HuH-7 (cell line): Measurements from ENCODE around the gene IL1B.

ENCODE experiments used
- DNase-seq: peaks from one replicate; pipeline ENCODE4 v3.0.0; 2011; ENCODE audit warnings: low spot score

IL1B gene

DNA sequence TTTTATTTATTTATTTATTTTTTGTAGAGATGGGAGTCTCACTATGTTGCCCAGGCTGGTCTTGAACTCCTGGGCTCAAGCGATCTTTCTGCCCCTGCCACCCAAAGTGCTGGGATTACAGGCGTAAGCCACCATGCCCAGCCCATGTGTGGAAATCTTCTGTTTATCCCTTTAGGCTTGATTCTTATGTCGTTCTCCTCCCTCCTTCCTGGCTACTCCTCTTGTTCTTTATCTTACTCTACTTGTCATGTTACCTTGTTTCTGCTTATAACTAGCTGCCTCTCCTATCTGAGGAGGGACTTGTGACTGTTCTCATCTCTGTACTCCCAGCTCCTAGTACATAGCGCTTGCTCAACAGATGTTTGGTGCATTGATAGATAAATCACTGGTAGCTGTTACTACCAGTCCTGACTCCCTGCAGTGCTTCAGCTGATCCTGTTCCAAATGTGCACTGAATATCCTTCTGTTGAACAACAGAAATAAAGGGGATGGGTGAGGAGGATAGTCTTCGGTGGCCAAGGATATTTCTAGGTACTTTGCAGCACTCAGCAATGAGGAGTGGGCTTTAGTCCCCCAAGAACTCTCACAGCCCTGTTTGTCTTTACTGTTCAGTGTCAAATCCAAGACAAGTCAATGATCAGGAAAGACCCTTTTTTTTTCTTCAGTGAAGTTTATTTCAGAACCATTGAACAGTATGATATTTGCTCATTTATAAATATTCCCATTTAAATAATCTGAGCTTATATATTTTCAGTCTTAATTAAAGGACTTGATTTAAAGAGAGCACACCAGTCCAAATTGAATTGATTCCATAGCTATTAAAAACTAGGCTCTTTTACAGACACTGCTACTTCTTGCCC lies 7.2 kb downstream of the IL1B start:
- no peak for DNase-seq

DNA sequence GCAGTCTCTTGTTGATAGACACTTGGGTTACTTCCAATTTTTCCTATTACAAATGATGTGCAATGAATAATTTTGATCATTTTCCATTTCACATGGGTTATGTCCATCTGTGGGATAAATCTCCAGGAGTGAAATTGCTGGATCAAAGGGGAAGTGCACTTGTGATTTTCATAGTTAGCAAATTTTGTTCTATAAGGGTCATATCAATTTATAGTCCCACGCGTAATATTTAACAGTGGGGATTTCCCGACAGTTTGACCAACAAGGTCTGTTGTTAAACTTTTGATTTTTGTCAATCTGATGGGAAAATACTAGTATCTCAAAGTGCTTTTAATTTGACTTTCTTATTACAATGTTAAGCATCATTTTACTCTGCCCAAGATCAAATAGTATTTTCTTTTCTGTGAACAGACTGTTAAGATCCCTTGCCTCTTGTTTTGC lies 8.3 kb downstream of the IL1B start:
- DNase-seq = no peak

DNA sequence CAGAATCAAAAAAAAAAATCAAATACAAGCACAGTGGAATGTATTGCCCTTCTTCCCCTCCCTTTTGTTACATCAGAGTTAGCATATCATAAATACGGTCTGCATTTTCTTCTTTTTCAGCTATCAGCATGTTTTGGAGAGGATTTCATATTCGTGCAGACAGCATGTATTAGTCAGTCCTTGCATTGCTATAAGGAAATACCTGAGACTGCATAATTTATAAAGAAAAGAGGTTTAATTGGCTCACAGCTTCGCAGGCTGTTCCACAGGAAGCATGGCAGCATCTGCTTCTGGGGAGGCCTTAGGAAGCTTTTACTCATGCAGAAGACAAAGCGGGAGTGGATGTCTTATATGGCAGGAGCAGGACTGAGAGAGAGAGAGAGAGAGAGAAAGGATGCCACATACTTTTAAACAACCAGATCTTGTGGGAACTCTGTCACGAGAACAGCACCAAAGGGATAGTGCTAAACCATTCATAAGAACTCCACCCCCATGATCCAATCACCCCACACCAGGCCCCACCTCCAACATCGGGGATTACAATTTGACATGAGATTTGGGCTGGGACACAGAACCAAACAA lies 8.9 kb downstream of the IL1B start:
- no peak for DNase-seq

DNA sequence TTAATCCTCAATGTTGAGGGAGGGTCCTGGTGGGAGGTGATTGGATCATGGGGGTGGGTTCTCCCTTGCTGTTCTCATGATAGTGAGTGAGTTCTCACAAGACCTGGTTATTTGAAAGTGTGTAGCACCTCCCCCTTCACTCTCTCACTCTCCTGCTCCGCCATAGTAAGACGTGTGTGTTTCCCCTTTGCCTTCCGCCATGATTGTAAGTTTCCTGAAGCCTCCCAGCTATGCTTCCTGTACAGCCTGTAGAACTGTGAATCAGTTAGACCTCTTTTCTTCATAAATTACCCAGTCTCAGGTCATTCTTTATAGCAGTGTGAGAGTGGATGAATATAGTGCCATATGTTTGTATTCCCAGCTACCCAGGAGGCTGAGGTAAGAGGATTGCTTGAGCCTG lies 9.6 kb downstream of the IL1B start:
- no peak for DNase-seq

DNA sequence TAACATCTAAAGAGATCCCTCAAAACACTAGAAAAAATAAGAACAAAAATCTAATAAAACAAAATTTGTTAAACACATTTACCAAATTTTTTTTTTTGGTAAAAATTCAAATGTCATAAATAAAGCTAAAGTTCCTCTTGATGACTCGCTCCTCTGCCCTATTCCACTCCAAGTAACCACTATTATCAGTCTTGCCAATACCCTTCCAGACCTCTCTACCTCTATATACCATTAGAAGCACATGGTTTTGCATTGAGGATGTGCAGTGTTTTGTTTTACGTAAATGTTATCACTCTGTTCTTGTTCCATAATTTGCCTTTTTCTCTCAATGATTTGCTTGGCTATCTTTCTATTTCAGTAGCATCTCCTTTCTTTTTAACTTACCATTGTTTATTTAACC lies 10.9 kb downstream of the IL1B start:
- DNase-seq = no peak

DNA sequence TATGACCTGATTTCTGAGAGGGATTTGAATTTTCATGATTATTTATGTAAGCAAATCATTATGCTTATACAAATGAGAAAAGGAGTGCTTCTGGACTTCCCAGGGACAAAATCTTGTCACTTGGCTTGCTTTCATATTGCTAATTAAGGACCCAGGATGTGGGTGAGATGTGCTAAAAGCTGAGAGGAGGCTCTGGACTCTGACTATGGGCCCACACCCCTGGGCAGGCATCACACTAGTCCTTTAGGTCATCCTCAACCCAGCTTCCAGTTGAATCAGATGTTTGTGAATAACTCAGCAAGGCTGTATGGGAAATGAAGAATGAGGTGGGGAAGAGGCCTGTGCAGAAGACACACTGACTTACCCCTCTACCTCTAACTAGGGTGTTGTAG lies 11.9 kb downstream of the IL1B start:
- DNase-seq = no peak

DNA sequence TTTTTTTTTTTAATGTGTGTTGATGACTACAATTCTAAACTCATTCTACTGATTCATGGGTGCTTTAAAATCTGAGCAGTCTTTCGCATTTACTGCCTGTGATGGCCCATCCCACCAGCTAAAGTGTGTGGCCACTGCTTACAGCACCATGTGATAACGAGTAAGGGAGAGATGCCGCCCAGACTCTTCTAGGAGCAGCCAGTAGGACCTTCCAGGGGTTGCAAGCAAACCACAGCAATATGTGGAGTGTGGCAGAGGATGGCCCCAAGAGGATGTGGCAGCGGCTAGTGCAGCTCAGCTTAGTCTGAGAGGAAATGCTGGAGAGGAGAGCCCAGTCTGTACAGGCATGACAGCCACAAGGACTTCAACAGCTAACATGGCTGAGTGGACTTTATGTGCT lies 14.9 kb downstream of the IL1B start:
- no peak for DNase-seq

DNA sequence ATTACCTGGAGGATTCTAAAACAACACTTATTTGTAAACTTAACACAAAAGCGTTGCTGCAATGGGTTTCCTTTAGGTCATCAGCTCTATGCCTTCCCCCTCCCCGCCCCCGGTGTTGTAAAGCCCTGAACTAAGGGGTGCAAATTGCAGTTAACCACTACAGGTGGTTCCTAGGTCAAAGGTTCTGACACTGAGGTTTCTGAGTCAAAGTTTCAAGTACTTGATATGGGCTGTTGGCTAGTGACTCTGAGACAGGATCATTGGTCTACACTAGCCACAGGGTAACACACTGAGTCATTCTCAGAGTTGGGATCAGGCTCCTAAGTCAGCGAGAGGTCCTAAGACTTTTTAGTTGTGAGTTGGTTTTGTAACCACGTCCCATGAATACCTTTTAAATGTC lies 15.4 kb downstream of the IL1B start:
- DNase-seq = peak; percentile 34

DNA sequence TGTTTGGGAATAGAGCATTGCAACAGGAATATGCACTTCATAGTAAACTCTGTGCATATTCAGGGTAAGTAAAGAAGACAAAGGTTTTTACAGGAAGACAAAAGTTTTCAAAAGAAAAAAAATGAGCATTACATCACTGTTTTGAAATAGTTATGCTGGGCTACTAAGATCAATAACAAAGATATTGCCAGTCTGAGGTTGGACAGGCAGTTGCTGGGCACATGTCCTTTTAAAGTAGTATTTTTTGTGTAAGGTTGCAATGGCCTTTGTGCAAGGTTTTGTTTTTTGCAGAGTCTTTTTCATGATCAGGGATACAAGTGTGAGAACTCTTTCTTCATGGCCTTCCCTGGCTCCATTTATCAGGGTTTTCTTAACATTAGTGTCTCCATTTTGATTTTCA lies 16.2 kb downstream of the IL1B start:
- no peak for DNase-seq

DNA sequence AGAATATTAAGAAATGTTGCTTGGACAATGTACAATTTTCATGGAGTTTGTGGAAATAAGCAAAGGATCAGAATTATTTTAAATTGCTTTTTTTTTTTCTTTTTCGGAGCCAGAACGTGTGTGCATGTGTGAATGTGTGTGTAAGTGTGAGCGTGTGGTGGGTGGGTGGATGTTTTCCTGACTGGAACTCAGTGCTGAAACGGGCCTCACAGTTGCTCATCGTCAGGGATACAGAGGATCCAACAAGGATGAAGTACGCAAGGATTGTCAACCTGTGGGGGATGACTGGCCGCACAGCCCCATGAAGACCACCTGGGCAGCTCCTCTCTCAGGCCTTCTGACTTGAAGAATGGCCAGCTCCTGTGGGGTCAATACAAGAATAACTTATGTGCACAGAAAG lies 17.5 kb downstream of the IL1B start:
- DNase-seq = no peak

DNA sequence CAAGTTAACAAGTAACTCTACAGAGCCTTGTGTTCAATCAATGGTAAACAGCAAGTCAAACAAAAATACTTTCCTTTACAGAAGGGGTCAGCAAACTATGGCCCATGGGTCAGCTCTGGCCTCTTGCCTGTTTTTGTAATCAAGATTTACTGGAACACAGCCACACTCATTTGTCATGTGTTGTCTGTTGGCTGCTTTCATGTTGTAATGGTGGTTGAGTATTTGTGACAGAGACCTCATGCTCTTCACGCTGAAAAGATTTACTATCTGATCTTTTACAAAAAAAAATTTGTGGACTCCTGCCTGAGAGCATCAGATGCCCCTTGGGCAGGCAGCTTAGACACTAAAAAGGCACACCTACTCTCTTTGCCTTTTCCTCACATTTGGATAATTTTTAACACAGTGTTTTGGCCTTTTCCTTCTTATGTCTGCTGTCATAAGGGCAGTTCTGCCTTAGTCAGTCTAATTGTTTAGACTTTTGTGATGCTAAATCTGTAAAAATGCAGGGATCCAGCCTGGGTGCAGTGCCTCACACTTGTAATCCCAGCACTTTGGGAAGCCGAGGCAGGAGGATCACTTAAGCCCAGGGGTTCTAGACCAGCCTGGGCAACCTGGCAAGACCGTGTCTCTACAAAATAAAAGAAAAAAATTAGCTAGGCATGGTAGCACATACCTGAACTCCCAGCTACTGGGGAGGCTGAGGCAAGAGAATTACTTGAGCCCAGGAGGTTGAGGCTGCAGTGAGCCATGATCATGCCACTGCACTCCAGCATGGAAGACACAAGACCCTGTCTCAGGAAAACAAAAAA lies 18.3 kb downstream of the IL1B start:
- no peak for DNase-seq

DNA sequence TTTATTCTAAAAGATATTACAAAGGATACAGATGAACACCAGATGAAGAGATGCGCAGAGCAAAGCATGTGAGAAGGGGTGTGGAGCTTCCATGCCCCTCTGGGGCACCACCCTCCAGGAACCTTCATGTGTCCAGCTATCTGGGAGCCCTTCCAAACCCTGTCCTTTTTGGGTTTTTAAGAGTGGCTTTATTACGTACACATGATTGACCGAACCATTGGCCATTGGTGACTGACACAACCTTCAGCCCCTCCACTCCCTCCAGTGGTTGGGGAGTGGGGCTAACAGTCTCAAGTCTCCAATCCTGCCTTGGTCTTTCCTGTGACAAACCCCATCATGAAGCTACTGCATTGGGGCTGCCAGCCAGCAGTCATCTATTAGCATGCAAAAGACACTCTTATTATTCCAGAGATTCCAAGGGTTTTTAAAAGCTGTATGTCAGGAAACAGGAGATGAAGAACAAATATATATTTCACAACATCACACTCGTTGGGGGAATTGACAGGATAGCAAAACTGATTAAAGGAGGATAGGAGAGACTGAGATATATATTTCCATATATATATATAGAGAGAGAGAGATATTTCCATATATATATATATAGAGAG lies 19.4 kb downstream of the IL1B start:
- no peak for DNase-seq

DNA sequence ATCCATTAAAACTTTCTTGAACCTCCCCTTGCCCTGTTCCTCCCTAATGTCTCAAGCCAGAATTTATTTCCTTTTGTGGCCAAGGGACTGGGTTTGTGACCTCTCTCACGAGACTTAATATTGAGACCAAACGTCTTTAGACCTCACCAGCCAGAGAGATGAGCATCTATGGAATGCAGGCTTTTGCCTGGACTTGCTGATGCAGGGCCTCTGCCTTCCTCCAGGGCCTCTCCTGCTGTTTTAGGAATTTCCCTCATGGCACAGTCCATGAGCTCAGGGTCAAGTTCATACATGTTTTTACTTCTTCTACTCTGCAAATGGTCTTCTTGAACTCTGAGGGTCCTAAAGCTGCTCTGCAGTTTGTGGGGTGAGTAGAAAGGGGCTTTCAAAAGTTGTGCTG lies 22.3 kb downstream of the IL1B start:
- DNase-seq = no peak

DNA sequence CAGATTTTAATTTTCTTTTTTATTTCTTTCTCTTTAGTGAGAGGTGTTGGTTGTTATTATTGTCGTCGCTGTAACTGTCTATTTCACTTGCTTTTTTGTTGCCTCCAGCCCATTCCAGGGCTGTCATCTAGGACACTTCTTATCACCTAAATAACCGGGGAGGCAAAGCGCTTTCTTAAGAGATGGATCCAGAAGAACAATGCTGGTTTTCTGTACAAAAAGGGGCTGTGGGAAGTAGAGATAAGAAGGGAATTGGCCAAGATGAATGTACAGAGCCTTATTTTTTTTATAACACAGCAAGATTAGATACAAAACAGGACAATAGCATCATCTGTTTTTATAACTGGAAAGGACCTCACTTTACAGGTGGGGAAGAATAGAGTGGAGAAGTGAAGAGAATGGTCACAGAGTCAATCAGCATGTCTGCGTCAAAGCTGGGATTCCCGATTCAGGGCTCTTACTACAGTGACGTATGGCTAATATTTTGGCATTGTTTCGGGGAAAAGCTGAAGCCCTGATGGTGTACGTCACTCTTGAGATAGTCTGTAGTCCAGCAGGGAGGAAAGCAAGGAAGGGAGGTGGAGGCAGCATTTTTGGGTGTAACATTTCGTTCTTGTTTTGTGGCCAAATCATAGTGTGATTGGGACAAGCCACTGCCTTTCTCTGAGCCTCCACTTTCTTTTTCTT lies 23.2 kb downstream of the IL1B start:
- DNase-seq = no peak

DNA sequence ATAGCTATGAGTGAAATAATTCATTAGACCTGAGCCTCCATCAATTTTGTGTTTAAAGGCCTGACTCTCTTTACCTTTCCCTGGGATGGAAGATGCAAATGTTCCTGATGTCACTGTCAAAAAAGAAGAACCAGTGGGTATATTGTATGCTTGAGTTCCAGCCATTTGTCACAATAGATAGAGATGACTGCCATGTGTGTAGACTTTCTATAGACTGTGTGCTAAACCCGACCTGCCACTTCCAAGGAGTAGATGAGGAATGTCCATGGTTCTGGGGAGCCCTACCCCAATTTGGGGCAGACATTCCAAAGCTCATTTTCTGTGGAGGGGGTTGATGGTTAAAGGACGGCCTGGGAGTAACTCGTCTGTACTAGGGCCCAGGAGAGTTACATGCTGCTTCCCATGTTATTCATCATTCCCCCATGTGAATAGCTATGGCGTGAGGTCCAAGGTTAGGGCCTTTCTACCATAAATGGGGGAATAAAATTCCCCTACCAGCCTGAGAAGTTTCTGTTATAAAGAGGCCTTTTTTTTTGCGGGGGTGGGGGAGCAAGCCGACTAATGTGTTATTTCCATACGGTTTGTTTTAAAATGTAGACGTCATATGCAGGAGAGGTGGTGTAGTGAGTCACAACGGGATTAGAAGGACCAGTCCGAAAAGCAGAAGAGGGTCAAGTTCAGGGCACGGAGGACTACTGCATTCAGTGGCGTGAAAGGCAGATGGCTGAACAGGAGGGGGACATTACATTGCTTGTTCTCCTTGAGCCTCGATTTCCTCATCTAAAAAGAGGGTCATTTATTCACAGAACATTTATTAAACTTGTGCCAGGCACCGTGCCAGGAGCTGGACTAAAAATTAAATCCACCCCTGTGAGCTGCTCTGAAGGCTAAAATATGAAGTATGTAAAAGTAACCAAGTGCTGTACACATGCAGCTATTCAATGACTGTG lies 24.0 kb downstream of the IL1B start:
- no peak for DNase-seq

DNA sequence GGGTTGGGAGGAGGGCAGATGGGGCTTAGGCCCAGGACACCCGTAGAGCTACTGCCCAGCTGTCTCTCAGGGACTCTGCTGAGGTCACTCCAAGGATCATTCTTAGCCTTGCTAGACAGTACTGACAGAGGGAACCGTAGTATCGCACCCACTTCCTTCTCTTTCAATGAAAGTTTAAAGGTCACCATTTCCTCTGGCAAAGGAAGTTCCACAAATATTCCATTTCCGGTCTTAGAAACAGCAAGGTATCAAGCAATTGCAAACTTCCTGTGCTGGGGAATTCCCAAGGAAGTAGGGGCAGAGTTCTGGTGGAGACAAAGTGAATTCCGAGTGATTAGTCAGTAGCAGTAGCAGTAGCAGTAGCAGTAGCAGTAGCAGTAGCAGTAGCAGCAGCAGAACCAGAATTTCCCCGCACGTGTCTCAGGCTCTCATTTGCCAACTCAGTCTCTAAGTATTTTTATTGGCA lies 24.7 kb downstream of the IL1B start:
- DNase-seq = no peak

DNA sequence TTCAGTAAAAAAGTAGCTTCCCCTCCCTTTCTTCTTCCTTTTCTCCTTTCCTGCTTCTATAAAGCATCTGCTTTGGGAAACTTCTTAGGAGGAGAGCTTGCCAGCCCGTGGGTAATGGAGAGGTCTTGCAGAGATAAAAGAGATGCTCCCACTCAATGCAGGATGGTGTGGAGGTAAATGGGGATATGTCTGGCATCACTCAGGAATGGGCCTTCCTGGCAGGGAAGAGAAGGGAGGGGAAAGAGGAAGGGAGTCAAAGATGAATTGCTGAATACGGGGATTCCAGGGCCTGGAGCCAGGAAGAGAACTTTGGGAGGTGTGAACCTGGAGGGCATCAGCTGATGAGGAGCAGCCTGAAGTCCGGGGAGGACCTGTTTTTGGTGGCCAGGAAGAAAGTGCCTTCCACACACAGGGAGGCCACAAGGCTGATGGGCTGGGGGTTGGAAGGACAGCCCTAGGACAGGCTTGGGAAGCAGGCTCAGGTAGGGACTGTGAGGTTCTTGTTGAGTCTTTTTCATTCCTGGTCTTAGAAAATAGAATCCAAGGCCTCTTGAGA lies 25.2 kb downstream of the IL1B start:
- DNase-seq = no peak

DNA sequence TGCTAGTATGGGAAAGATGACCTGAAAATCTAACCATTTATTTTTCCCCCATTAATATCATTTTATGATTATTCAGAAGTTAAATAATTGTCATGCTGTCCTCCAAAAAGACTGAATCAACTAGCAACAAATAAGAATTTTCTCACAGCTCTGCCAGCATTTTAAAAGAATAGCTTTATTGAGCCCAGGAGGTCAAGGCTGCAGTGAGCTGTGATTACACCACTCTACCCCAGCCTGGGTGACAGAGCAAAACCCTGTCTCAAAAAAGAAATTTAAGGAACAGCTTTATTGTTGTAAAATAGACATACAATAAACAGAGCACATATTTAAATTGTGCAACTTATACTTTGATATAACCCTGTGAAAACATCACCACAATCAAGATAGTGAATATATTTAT lies 27.5 kb downstream of the IL1B start:
- no peak for DNase-seq

DNA sequence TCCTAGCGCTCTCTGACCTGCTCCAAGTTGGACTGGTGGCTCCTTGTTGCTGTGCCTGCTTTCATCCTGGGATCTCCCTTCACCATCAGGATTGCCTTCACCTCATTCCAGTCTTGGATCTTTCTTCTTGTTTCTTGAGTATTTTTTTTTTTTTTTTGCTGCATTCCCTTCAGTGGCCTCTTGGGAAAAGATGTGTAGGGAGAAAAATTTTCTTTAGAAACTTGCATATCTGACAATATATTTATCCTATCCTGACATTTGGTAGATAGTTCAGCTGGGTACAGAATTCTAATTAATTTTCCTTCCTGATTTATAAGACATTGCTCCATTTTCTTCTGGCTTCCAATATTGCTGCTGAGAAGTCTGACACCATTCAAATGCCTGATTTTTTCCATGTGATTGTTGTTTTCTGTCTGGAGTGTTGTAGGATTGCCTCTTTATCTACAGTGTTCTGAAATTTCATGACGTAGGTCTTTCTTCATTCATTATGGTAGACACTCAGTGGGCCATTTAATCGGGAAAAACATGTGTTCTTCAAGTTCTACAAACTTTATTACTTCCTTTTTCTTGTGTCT lies 29.3 kb downstream of the IL1B start:
- DNase-seq = no peak

DNA sequence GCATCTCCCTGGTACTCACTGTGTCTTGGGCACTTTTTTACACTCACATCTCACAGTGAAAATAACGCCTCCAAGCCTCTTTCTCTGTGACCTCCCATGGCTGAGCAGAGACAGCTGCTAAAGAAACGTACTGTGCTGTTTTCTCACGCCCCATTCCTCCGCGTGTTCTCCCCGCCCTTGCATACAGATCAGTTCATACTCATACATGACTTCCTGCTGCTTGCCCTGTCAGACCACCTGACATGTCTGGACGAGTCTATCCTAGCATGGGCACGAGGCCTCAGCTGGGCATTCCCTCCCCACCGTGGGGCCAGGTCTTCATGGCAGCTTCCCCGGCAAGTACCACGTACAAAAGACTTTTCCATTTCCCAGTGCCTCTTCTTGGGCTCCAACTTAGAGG lies 31.0 kb downstream of the IL1B start:
- no peak for DNase-seq
